HG03060 (cell line): ENCODE measurements around the gene MCTP1.
"Not testable (repeated sequence)": the region's sequence is repeated elsewhere in the genome, so short reads cannot be mapped to it uniquely, and the experiment has no call there.

Source experiments
- ATAC-seq: cut with Tn5 transposase; IDR thresholded peaks from one replicate; pipeline ENCODE4 v1.9.1; 2021; ENCODE audit warnings: low read depth, moderate number of reproducible peaks; ENCODE audit not compliant: unreplicated experiment

Gene MCTP1

DNA sequence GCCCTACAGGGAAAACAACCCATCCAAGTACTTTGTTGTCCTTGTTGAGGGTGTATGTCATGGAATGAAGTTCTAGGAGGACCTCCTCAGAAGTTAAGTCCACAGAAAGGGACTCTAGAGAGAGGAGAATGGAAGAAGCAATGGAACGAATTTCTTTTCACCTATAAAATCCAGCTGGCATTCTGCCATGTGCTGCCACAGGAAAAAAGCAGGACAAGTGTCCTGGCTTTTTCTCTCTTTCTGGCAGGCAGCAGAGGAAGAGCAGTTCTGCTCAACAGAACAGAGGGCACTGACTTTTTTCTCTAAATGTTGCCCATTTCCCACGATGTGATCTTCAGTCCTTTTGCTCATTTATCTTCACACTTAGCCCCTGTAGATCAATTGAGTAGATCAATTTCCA, 240.8 kb downstream of the MCTP1 start:
- no peak for ATAC-seq

DNA sequence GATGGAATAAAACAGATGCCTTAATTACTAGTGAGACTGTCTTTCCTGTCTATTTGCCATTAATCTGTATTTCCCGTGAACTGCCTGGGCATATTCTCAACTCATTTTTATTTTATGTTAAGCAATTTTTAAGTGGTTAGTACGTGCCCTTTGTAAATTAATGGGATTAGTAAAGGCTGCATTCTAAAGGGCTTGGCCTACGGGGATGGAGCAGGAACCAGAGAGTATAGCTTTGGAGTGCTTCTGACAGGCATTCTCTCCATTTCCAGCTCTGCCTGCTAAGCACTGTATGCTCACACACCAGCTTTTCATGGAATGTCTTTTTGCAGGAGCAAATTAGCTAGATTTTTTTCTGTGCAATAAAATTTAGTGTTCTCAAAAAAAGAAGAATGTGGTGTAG, 241.2 kb downstream of the MCTP1 start:
- ATAC-seq: no peak

- no peak for ATAC-seq
Observed at GRCh38 chr5:95043234-95043633, 241.7 kb downstream of the MCTP1 start.

- no peak for ATAC-seq
Observed at GRCh38 chr5:95042037-95042436, 242.9 kb downstream of the MCTP1 start.

DNA sequence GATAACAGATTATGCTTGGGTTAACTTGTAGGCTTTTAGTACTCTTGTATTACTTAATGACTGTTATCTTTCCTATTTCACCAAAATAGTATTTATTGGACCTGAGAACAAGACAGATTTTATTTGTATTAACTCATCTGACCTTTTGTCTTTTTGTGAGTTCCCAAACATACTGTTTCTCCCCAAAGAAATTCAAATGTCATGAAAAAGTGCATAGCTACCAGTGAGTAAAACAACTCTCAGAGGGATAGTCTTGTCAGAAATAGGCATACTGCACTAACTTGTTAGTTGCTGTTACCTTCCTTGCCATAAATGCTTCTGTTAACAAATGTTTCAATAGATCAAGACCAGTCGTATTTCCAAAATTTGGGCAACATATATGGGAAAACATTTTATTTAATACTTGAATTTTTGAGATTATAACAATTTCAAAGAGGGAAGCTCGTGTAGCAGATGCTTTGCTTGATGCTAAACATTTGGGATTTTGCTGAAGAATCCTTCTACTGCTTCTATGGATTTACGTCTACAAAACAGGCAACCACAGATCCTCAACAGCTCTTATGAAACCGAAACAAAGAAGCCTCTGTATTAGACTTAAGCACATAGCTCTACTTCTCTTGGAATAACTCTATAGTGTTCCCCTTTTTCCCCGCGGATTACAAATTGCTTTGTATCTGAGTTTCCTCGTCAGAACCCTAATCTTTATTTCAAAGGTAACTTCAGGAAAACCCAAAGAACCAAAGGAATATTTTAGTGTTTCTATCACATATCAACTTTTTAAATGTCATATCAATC, 248.8 kb downstream of the MCTP1 start:
- ATAC-seq: no peak

GRCh38 chr5:95032801-95033200, 252.1 kb downstream of the MCTP1 start:
- ATAC-seq: no peak

DNA sequence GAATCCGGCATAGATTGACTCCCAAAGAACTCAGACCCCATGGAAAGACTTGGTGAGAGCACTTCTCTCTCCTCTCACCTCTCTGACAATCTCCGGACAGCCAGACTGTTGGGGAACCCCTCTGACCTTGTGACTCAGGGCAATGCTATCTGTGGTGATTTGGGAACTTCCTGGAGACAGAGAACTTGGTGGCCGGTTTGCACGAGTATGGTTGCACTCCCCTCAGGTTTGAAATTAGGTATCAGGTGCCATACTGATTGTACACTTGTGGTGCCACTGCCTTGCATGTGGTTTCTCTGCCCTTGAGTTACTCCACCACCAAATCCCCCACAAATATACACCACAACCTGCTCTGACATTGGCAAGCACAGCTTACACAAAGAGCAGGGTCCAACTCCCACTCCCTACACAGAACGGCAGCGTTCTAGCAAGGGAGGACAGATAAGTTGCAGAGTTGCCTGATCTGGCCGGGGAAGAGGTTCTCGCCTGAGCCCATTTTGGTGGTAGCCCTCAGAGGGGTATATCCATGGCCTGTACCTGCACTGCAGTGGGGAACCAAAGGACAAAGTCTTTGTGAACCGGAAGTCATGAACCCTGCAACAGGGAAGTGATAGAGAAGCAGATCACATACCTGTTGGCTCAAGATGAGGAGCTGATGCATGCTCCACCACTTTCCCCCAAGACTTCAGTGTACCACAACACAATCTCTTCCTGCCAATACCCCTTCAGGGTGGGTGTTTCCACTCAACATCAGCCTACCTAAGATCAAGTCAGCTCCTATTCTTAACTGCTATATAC, 255.1 kb downstream of the MCTP1 start:
- no peak for ATAC-seq

- ATAC-seq: no peak
Observed at GRCh38 chr5:95027775-95028174, 257.1 kb downstream of the MCTP1 start.

DNA sequence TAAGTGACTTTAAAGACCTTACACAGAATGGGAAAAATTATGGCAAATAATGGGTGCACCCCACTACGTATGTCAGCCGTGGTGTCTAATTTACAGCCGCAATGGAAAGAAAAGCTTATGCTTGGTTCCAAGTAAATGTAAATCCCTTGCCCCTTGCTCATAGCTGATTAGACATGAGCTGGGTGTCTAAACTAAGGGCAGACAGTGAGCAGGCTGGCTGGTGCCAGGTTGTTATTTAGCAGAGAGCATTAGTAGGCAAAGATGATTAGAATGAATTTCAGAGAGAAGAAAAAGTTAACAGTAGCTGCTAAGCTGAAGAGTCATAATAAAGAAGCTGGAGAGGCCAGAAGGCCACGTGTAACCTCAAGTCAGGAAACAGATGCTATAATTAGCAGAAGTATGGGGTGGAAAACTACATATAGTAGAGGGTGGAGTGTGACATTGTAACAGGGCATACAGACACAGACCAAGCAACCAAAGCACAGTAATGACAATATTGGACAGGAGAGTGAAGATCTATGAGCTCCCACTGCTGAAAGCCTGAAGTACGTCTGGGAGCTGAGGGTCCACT, 257.7 kb downstream of the MCTP1 start:
- ATAC-seq: no peak

GRCh38 chr5:95026718-95027117, 258.2 kb downstream of the MCTP1 start:
- ATAC-seq: no peak

DNA sequence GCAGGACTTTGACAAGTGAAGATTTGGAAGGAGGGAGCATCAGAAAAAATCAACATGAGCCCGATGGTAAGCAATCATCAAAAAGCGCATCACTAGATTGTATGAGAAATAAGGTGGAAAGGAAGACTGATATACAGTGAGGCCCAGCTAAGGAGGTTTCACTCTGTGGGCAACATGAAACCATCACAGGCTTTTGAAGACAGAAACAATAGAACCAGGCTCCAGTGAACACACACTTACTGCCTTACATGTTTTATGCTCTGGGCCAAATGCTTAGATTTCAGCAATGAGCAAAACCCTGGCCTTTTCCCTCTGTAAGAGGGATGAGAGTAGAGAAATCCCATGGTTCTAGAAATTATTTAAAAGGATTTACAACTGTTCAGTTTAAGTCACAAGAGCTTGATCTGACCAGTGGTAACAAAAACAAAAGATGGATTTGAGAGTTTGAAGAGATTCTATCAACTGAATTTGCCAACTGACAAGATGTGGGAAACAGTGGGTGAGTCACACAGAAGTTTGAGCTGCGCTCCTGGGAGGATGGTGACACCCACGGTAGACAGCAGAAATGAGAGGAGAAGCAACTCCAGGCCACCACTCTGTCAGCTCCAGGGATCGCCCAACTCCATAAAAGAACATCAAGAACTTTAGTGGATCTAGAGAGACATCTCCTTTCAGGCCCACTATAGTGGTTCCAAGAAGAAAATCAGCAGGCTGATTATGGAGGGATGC, 261.8 kb downstream of the MCTP1 start:
- ATAC-seq: peak; percentile 60

- ATAC-seq: no peak
Observed at GRCh38 chr5:95020345-95020744, 264.5 kb downstream of the MCTP1 start.

DNA sequence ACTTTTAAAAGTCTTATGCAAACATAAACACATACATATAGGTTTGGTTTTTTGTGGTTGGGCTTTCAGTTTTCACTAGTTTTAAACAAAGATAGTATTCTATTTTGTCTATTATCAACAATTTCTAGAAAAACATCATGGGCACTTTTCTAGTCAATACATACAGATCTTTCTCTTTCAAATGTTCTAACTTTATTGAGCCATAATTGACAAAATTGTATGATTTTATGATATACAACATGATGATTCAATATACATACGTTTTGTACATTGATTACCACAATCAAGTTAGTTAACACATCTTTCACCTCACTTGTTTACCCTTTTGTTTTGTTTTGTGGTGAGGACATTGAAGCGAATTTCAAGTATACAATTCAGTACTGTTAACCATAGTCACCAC, 265.9 kb downstream of the MCTP1 start:
- ATAC-seq: no peak

- no peak for ATAC-seq
Observed at GRCh38 chr5:95018511-95018910, 266.4 kb downstream of the MCTP1 start.

DNA sequence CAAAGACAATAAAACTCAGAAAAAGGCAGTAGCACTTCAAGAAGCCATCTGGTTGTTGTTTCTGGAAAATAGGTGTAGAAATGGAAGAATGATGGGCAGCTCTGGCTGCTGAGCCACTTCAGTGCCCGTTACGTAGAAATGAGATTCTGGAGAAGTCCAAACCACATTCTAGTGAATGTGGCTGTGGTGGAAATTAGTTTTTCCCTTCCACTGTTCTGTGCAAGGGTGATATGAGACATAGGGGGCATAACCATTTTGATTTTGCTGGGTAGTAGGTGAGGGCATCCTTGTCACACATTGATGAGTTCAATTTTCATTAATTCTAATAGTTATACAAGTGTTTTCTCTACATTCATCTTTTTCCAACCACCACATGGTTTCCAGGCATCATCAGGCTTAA, 275.1 kb downstream of the MCTP1 start:
- ATAC-seq: no peak

GRCh38 chr5:95007921-95008597, 276.8 kb downstream of the MCTP1 start:
- no peak for ATAC-seq

- no peak for ATAC-seq
Observed at GRCh38 chr5:95005811-95006210, 279.1 kb downstream of the MCTP1 start.

DNA sequence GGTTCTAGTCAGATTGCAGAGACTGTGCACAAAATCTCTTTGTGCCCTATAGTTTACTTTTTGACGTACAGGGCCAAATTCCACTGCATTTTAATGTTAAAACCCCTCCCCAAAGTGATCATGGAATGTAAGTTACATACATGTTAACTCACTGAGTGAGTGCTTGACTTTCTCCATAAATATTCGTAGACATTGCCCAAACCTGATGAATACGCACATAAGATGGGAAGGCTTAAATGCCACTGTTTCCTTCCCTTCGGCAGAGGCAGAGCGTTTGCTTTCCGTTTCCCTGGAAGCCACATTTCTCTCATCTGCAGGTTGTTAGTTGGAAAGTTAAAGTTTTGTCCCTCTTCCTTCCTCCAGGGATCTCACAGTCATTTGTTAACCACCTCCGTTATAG, 286.2 kb downstream of the MCTP1 start:
- no peak for ATAC-seq

GRCh38 chr5:94994537-94994936, 290.4 kb downstream of the MCTP1 start:
- ATAC-seq: not testable (repeated sequence)

- no peak for ATAC-seq
Observed at GRCh38 chr5:94993491-94993890, 291.4 kb downstream of the MCTP1 start.
